Measurements from ENCODE around the gene NMD3.
"Not testable (repeated sequence)": the region's sequence is repeated elsewhere in the genome, so short reads cannot be mapped to it uniquely, and the experiment has no call there.

The NMD3 gene

DNA sequence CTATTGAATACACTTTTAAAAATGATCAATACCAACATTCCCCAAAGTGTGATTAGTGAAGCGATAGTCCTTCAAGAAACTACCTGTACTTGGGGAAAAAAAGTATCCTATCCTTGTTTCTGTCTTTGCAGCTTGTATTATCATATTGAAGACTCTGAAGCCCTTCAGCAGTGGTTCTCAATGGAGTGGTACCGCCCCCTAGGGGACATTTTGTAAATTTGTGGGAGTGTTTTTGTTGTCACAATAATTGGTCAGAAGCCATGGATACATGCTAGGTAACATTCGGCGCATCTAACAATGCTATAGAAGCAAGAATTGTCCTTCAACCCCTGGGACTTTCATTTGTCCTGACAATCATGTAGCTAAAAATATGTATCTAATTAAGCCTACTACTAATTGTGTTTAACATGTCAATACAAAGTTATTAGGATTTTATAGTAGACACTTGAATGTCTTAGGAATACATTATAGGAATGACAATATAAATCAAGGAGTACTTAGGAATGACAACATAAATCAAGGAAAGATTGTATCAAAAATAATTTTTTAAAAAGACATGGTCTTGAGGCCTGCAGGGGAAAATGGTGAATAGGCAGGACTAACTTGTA is 53.7 kb downstream of the NMD3 start:
- no peak overlapping the region for H3K4me3 ChIP-seq (ENCODE audit: low read depth, low read length)

DNA sequence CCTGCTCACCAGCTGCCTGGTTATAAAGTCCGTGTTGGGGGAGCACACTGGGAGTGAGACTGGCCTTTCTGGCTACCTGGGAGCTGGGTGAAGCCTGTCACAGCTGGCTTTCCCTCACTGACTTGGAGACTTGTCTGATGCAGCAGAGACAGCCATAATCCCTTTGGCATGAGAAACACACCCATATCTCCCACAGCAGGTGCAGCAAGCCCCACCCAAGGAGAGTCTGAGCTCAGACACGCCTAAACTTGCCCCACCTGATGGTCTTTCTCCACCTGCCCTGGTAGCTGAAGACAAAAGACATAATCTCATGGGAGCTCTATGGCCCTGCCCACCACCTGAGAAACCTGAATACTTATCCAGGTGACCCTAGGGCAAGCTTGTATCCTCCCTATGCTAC is 54.8 kb downstream of the NMD3 start:
- H3K4me3 ChIP-seq (ENCODE audit: low read depth, low read length) = no peak overlapping the region

DNA sequence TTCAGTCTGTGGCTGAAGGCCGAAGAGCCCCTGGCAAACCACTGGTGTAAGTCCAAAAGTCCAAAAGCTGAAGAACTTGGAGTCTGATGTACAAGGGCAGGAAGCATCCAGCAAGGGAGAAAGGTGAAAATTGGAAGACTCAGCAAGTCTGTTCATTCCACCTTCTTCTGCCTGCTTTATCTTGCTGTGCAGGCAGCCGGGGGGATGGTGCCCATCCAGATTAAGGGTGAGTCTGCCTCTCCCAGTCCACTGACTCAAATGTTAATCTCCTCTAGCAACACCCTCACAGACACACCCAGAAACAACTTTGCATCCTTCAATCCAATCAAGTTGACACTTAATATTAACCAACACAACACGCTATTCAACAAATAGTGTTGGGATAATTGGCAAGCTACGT is 61.3 kb downstream of the NMD3 start:
- not testable (repeated sequence) for H3K4me3 ChIP-seq (ENCODE audit: low read depth, low read length)

DNA sequence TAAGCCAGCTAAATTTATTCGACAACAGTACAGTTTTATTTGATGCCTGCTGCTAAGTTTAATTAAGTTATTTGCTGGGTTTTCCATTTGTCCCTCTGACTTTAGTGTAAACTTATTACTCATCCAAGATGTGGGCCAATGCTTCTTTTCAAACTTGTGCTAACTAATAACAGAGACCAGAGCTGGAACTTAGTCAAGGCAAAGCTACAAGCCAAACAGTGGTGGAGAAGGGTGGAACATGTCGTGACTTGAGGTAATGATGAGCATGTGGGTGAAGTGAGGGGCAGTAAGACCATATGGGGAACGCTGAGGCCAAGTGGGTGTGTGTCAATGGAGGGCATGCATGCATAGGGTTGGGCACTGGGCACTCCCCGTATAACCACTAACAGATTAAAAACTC is 63.9 kb downstream of the NMD3 start:
- H3K4me3 ChIP-seq (ENCODE audit: low read depth, low read length) = no peak overlapping the region

DNA sequence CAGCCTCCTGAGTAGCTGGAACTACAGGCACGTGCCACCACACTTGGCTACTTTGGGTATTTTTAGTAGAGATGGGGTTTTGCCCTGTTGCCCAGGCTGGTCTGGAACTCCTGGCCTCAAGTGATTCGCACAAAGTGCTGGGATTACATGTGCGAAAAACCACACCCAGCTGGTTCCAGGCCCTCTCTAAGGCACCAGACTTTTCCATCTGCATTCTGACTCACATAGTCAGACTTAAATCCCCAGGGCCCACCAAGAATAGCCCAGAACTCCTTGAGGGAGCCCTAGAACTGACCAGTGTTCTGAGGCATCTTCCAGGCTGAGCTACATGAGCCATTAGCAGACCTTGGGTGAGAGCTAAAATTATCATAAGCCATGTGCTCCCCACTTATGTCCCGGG is 68.1 kb downstream of the NMD3 start:
- no peak overlapping the region for H3K4me3 ChIP-seq (ENCODE audit: low read depth, low read length)

DNA sequence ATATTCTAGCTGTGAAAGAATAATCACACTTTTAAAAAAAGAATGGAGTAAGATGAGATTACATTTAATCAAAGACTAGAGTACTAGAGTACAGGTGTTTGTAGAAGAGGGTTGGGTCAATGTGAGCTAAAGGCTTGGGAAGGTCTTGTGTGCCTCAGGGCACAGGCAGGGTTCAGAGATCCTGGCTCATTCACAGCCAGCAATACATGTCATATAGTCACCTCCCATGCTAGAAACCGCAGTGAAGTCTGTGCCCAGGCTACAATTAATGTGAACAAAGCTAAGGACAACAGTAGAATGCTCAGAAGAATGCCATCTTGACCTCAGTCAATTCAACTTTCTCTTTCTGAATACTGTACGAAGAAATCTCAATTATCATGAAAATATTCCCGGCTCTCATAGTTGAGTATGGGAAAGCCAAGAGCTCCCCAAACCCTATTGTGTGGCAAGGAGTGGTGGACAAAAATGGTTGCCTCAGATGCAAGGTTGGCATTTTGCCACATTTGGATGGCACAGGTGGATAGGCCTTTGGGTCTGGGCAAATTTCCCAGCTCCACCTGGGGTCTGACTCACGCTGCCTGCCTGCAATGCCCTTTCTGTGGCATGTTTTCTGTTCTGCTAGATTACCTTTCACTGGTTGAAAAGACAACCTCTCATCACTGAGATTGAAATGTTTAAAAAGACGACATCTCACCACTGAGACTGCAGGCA is 70.2 kb downstream of the NMD3 start:
- no peak overlapping the region for H3K4me3 ChIP-seq (ENCODE audit: low read depth, low read length)

DNA sequence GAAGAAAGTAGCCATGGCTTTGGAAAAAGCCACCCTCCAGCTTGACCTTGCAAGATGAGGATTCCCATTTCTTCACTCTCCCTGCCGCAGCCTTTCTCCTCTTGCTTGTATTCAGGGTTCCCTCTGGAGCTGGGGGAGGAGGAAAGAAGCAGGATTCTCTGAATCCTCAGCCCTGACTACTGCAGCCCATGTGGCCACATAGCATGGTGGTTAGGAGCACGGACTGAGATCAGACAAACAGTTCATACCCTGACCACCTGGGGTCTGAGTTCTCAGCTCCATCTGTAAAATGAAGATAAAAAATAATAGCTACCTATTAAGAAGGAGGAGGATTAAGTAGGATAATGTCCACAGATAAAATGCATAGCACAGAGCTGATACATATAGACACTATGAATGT is 72.3 kb downstream of the NMD3 start:
- no peak overlapping the region for H3K4me3 ChIP-seq (ENCODE audit: low read depth, low read length)

DNA sequence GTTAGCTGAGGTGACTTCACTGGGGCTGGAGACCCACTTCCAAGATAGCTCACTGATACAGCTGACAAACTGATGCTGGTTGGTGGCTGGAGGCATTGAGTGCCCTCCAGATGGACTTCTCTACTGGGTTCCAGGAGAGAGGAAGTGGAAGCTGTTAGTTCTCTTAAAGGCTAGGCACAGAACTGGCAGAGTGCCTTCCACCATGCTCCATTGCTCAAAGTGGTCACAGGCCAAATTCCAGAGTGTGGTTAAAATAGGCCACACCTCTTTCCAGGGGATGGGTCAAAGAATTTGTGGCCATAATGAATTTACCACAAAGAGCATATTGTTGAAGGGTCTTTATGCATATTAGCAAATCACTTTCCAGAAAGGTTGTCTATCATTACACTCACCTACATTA is 74.2 kb downstream of the NMD3 start:
- no peak overlapping the region for H3K4me3 ChIP-seq (ENCODE audit: low read depth, low read length)

DNA sequence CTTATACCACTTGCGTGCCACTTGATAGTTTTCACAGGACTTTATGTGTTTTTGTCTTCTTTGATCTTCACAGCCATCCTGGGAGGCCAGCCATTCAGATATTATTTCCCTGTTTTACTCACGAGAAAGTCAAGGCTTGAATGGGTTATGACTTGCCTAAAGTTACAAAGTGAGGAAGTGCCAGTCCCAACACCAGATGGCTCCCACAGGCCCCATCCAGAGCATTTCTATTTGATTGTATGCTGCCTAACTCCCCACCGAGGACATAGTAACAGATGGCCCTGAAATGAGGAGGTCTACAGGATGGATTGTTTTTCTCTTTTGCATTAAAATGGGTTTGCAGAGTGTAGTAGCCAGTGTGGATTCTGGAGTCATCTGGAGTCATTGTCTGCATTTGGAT is 75.7 kb downstream of the NMD3 start:
- H3K4me3 ChIP-seq (ENCODE audit: low read depth, low read length) = no peak overlapping the region
